BJ (cell line): ENCODE results near the gene PARD3. TPM values are rescaled to one million over a fixed set of nuclear protein-coding genes. Genes with fewer than 3 reads are reported as not detected.

Experiments used
- CTCF ChIA-PET: fragments of 350-600 bp; formaldehyde crosslinking; extraction: SDS; loops from one replicate; lab custom pipeline; 2021; ENCODE audit warnings: antibody characterized with exemption, inconsistent platforms; lab: Yijun Ruan, JAX
- POLR2A ChIA-PET: fragments of 300-600 bp; sonication (Branson Sonifier 250); formaldehyde crosslinking; extraction: SDS; loops from one replicate; lab custom pipeline; 2021; ENCODE audit warnings: antibody characterized with exemption; lab: Charles Lee
- DNase-seq: peaks from one replicate; pipeline ENCODE4 v3.0.0-alpha.2; 2011; ENCODE audit warnings: low read depth
- H3K27me3 ChIP-seq: 2 replicates; pipeline ENCODE4 v1.6.0; 2011; ENCODE audit warnings: low read length; ENCODE audit not compliant: control insufficient read depth, insufficient read depth
- H3K36me3 ChIP-seq: 2 replicates; pipeline ENCODE4 v1.5.1; 2011; ENCODE audit warnings: low read length; ENCODE audit not compliant: control insufficient read depth, insufficient read depth
- H3K4me3 ChIP-seq: 2 replicates; pipeline ENCODE4 v1.5.1; 2011; ENCODE audit warnings: low read depth, mild to moderate bottlenecking, control low read depth, low read length
- CTCF ChIP-seq: IDR thresholded peaks from 2 replicates; pipeline ENCODE4 v1.5.1; 2011; ENCODE audit warnings: low read depth, mild to moderate bottlenecking, control low read depth, inconsistent platforms, low read length, moderate library complexity; ENCODE audit not compliant: insufficient read depth
- polyA plus RNA-seq: library from polyadenylated mRNA; depleted of rRNA; stranded (reverse); fragments of >200 nt; gene quantifications from 2 replicates; pipeline ENCODE4 v1.2.3, GENCODE V29; 2011

The PARD3 gene
- polyA plus RNA-seq, 1 experiment, result 17.7 TPM

GRCh38 chr10:34792881-34793280 lies 22.2 kb downstream of the PARD3 start:
- no peak for DNase-seq
- Histone ChIP-seq H3K36me3 (no peaks in the 10 kb centered on the region), H3K27me3 (no peaks in the 10 kb centered on the region), H3K4me3 (no peak overlapping the region)
- no peak for TF ChIP-seq CTCF
- ChIA-PET POLR2A (no interaction called here), CTCF (interaction anchor here (1.2 kb wide), 1 partner anchor 15 kb away, joined by 3 read pairs; no protein-coding TSS in a partner anchor)

- Histone ChIP-seq H3K36me3 (no peaks in the 10 kb centered on the region), H3K4me3 (no peak overlapping the region), H3K27me3 (no peaks in the 10 kb centered on the region)
- CTCF ChIA-PET, result interaction anchor here (0.6 to 1.2 kb wide), 2 partner anchors 15 to 18 kb away, joined by 3 read pairs; no protein-coding TSS in a partner anchor
- TF ChIP-seq CTCF, result no peak
- DNase-seq, result no peak
- POLR2A ChIA-PET, result no interaction called here
These were observed 23.1 kb downstream of the PARD3 start for GRCh38 chr10:34791947-34792346.

GRCh38 chr10:34791228-34791627 lies 23.9 kb downstream of the PARD3 start:
- no peak overlapping the region for H3K4me3 ChIP-seq
- no peaks in the 10 kb centered on the region for H3K36me3 ChIP-seq
- ChIA-PET POLR2A (no interaction called here), CTCF (no interaction called here)
- H3K27me3 ChIP-seq, result no peaks in the 10 kb centered on the region
- no peak for DNase-seq
- no peak for TF ChIP-seq CTCF

- Histone ChIP-seq H3K4me3 (no peak overlapping the region), H3K27me3 (no peaks in the 10 kb centered on the region), H3K36me3 (no peaks in the 10 kb centered on the region)
- ChIA-PET CTCF (interaction anchor here (1.3 kb wide), 1 partner anchor 20 kb away, joined by 4 read pairs; no protein-coding TSS in a partner anchor), POLR2A (no interaction called here)
- no peak for TF ChIP-seq CTCF
- DNase-seq, result no peak
These were observed 25.1 kb downstream of the PARD3 start for GRCh38 chr10:34789966-34790506.

GRCh38 chr10:34786464-34786863 lies 28.6 kb downstream of the PARD3 start:
- H3K4me3 ChIP-seq, result no peak overlapping the region
- ChIA-PET CTCF (interaction anchor here (0.9 kb wide), 1 partner anchor 11 kb away, joined by 3 read pairs; no protein-coding TSS in a partner anchor), POLR2A (no interaction called here)
- DNase-seq, result peak; percentile 46
- TF ChIP-seq CTCF, result no peak
- no peaks in the 10 kb centered on the region for H3K36me3 ChIP-seq
- H3K27me3 ChIP-seq, result no peaks in the 10 kb centered on the region
